Measurements from ENCODE around the gene AKR1B15. TPM values are rescaled to one million over a fixed set of nuclear protein-coding genes. Genes with fewer than 3 reads are reported as not detected.

The AKR1B15 gene
- total RNA-seq, 1 donor from 2014 or later, result not detected

- no peak for TF ChIP-seq CTCF (IDR thresholded peaks at IDR 0.05)
These were observed 6.6 kb upstream of the AKR1B15 start for GRCh38 chr7:134542195-134542771.

GRCh38 chr7:134545380-134545779 lies 3.5 kb upstream of the AKR1B15 start:
- H3K36me3 ChIP-seq, result no peaks in the 10 kb centered on the region
- DNase-seq, result no peak
- peaks cover 8% of the 10 kb centered on the region for H3K27me3 ChIP-seq
- no peaks in the 10 kb centered on the region for H3K9me3 ChIP-seq
- ATAC-seq, result no peak
- H3K4me3 ChIP-seq, result no peak overlapping the region
- intact Hi-C loops (cut with DNase I), result no loop called here
- H3K4me1 ChIP-seq, result no peaks in the 10 kb centered on the region
- no peak for TF ChIP-seq CTCF (IDR thresholded peaks at IDR 0.05)
- H3K27ac ChIP-seq, result no peak overlapping the region

More at GRCh38 chr7:134542195-134542771, 6.6 kb upstream of the AKR1B15 start:
- no peak overlapping the region for H3K4me3 ChIP-seq
- H3K27ac ChIP-seq, result no peak overlapping the region
- no peaks in the 10 kb centered on the region for H3K36me3 ChIP-seq
- DNase-seq, result no peak
- H3K9me3 ChIP-seq, result no peaks in the 10 kb centered on the region
- ATAC-seq, result no peak
- H3K27me3 ChIP-seq, result peaks cover 8% of the 10 kb centered on the region
- intact Hi-C loops (cut with DNase I), result no loop called here
- no peaks in the 10 kb centered on the region for H3K4me1 ChIP-seq

GRCh38 chr7:134545918-134546317 lies 3.0 kb upstream of the AKR1B15 start:
- no peak overlapping the region for H3K27ac ChIP-seq
- no peaks in the 10 kb centered on the region for H3K4me1 ChIP-seq
- no peaks in the 10 kb centered on the region for H3K36me3 ChIP-seq
- no peak for TF ChIP-seq CTCF (IDR thresholded peaks at IDR 0.05)
- no peaks in the 10 kb centered on the region for H3K9me3 ChIP-seq
- peaks cover 8% of the 10 kb centered on the region for H3K27me3 ChIP-seq
- no peak overlapping the region for H3K4me3 ChIP-seq
- DNase-seq (no peak), ATAC-seq (no peak)
- intact Hi-C loops (cut with DNase I), result no loop called here

- no peaks in the 10 kb centered on the region for H3K36me3 ChIP-seq
- H3K4me1 ChIP-seq, result no peaks in the 10 kb centered on the region
- intact Hi-C loops (cut with DNase I), result no loop called here
- H3K9me3 ChIP-seq, result no peaks in the 10 kb centered on the region
- no peak overlapping the region for H3K4me3 ChIP-seq
- DNase-seq, result no peak
- no peak for TF ChIP-seq CTCF (IDR thresholded peaks at IDR 0.05)
- no peak for ATAC-seq
- H3K27me3 ChIP-seq, result peaks cover 8% of the 10 kb centered on the region
- H3K27ac ChIP-seq, result no peak overlapping the region
These were observed 2.0 kb upstream of the AKR1B15 start for GRCh38 chr7:134546955-134547354.

GRCh38 chr7:134547397-134548054 lies 1.4 kb upstream of the AKR1B15 start:
- H3K27ac ChIP-seq, result no peak overlapping the region

More at GRCh38 chr7:134547397-134548054, 1.4 kb upstream of the AKR1B15 start:
- peak; percentile 80 for DNase-seq
- peaks cover 8% of the 10 kb centered on the region for H3K27me3 ChIP-seq
- peak; percentile 87 for TF ChIP-seq CTCF (IDR thresholded peaks at IDR 0.05)
- no peaks in the 10 kb centered on the region for H3K36me3 ChIP-seq
- no peaks in the 10 kb centered on the region for H3K4me1 ChIP-seq
- H3K9me3 ChIP-seq, result no peaks in the 10 kb centered on the region
- peak overlapping the region; percentile 39 for H3K4me3 ChIP-seq
- ATAC-seq, result peak; percentile 84
- intact Hi-C loops (cut with DNase I), result no loop called here
